ENCODE measurements around the gene TKTL1. TPM values are rescaled to one million over a fixed set of nuclear protein-coding genes. Genes with fewer than 3 reads are reported as not detected.
A peak's percentile ranks its signal among the peaks of the same experiment; 100 is the strongest.

Gene TKTL1
- total RNA-seq, 1 experiment from 2014 or later = not detected

DNA sequence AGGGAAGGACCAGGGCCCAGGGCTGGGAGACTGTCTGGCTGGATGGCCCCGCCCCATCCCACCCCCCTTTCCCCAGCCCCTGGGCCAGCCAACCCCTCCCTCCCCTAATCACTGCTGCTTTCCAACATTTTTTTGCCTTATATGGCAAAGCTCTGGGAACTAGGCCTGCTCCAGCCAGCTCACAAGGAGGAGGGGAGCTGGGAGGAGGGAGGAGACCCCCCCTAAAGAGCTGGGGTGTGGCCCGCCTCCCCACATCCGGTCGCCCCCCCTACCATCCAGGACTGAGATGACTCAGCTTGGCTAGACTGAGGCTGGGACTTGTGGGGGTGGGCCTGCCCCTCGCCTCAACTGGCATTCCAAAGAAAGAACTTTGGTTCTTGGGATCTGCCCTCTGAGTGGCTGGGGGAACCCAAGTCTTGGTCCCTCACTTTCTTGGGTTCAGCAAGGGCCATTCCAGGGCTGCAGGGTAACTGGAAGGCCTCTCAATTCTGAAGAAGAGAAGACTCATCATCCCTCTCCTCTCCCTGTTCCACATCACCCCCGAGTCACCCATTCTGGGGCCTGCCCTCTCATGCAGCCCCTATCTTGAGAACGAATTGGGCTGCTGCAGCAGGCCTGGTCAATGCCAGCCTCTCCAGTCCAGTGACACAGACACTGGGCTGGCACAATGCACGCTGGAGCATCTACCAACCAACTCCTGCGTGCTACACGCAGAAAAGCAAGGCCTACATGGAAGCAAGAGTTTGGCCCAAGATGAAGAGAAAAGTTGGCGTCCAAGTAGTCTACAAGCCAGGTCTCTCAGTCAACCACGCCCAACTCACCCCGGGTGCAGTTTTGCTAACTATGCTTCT, 74.1 kb downstream of the TKTL1 start:
- peak; percentile 75 to 93 for DNase-seq
- TF ChIP-seq, protein P1, sequence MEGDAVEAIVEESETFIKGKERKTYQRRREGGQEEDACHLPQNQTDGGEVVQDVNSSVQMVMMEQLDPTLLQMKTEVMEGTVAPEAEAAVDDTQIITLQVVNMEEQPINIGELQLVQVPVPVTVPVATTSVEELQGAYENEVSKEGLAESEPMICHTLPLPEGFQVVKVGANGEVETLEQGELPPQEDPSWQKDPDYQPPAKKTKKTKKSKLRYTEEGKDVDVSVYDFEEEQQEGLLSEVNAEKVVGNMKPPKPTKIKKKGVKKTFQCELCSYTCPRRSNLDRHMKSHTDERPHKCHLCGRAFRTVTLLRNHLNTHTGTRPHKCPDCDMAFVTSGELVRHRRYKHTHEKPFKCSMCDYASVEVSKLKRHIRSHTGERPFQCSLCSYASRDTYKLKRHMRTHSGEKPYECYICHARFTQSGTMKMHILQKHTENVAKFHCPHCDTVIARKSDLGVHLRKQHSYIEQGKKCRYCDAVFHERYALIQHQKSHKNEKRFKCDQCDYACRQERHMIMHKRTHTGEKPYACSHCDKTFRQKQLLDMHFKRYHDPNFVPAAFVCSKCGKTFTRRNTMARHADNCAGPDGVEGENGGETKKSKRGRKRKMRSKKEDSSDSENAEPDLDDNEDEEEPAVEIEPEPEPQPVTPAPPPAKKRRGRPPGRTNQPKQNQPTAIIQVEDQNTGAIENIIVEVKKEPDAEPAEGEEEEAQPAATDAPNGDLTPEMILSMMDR (conservative IDR thresholded peaks at IDR 0.05) = no peak
- no peak for TF ChIP-seq EZH2 (IDR thresholded peaks at IDR 0.05; ENCODE audit: low read depth)
- Histone ChIP-seq H3K27me3 (ENCODE audit: insufficient read depth, low read depth) (no peaks in the 10 kb centered on the region), H3K36me3 (ENCODE audit: low read depth) (no peaks in the 10 kb centered on the region), H3K79me2 (ENCODE audit: low read depth) (peaks cover 35% of the 10 kb centered on the region), H4K20me1 (ENCODE audit: insufficient read depth) (no peaks in the 10 kb centered on the region), H3K9me3 (ENCODE audit: insufficient read depth, low read depth) (no peaks in the 10 kb centered on the region), H3K9me2 (ENCODE audit: insufficient read depth) (no peaks in the 10 kb centered on the region), H3K4me3 (peak overlapping the region; percentile 60; the same call in 1 of the 2 replicates), H2AFZ (no peak overlapping the region), H3K4me2 (peak overlapping the region; percentile 72), H3K27ac (peak overlapping the region; percentile 89), H3F3A (ENCODE audit: insufficient read depth, low read depth) (no peaks in the 10 kb centered on the region), H3K4me1 (replicated peaks; ENCODE audit: insufficient read depth) (no peaks in the 10 kb centered on the region; the same call in 1 of the 2 replicates)
- ChIA-PET CTCF (no interaction called here), POLR2A (ENCODE audit: unreplicated experiment) (interaction anchor here (0.5 to 1.1 kb wide), 15 partner anchors 9 to 771 kb away, joined by 3 to 14 read pairs (median 8); partner anchors contain the start of gene EMD)
- intact Hi-C loops (cut with micrococcal nuclease; ENCODE audit: unreplicated experiment) = loop anchor here (1.0 to 10.0 kb wide), 7 partner anchors 9 to 1427 kb away; partner anchors contain the start of genes ABCD1, BCAP31, DKC1 and F8
- BruUV-seq (replicated peaks) = TSS peak; percentile 76

DNA sequence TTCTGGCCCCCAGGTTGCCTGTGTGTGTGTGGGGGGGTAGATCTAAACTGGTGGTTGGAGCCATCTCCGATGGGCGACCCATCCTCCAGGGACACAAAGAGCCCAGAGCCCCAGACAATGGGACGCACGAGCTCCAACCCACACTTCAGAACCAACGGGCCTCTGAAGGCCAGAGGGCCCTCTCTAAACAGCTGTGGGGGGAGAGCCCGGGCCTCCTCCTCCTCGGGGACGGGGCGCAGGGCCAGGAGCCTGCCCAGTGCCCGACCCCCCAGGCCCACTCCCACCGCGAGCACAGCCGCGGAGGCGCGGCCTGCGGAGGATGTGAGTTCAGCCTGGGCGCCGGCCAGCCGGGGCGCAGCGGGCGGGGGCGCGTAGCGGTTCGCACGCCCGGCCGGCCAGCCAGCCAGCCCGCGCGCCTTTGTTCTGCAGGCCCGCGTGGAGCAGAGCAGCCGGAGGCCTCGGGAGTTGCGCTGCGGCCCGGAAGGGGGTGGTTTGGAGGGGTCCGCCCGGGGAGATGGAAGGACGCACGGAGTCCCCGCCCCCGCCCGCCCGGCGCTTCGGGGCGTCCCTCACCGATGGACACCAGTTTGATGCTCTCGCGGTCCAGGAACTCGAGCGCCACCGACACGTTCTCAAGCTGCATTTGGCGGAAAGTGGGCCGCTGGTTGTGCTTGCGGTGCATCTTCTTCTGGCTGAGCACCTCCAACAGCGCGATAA, 74.9 kb downstream of the TKTL1 start:
- no peaks in the 10 kb centered on the region; the same call in 1 of the 2 replicates for H3K4me1 ChIP-seq (replicated peaks; ENCODE audit: insufficient read depth)

More for the DNA sequence above, 74.9 kb downstream of the TKTL1 start:
- Histone ChIP-seq H3K36me3 (ENCODE audit: low read depth) (no peaks in the 10 kb centered on the region), H3K27ac (peak overlapping the region; percentile 69), H3K9me2 (ENCODE audit: insufficient read depth) (no peaks in the 10 kb centered on the region), H3K4me3 (peak overlapping the region; percentile 60; the same call in 1 of the 2 replicates), H3K9me3 (ENCODE audit: insufficient read depth, low read depth) (no peaks in the 10 kb centered on the region), H3K27me3 (ENCODE audit: insufficient read depth, low read depth) (no peaks in the 10 kb centered on the region), H3F3A (ENCODE audit: insufficient read depth, low read depth) (no peaks in the 10 kb centered on the region), H3K79me2 (ENCODE audit: low read depth) (peaks cover 35% of the 10 kb centered on the region), H4K20me1 (ENCODE audit: insufficient read depth) (no peaks in the 10 kb centered on the region), H2AFZ (no peak overlapping the region), H3K4me2 (peak overlapping the region; percentile 72)
- TF ChIP-seq, protein P1 (conservative IDR thresholded peaks at IDR 0.05) = no peak
- no peak for TF ChIP-seq EZH2 (IDR thresholded peaks at IDR 0.05; ENCODE audit: low read depth)
- intact Hi-C loops (cut with micrococcal nuclease; ENCODE audit: unreplicated experiment) = loop anchor here (1.0 to 10.0 kb wide), 6 partner anchors 39 to 1428 kb away; partner anchors contain the start of genes DKC1, DNASE1L1, F8 and FUNDC2
- no TSS peak for BruUV-seq (replicated peaks)
- POLR2A ChIA-PET (ENCODE audit: unreplicated experiment) = interaction anchor here (0.5 to 1.0 kb wide), 13 partner anchors 22 to 663 kb away, joined by 3 to 27 read pairs (median 7); partner anchors contain the start of genes IKBKG and SLC10A3
- CTCF ChIA-PET = interaction anchor here (0.7 kb wide), 2 partner anchors 155 to 432 kb away, joined by 15 to 20 read pairs; no protein-coding TSS in a partner anchor
- no peak for DNase-seq

Data from PC-9 (cell line).